GM12801 (cell line): ENCODE results near the gene FNDC5.

Source experiments
- TF ChIP-seq, protein P1 (sequence below): IDR thresholded peaks from one replicate; pipeline ENCODE4 v1.5.1; 2011; ENCODE audit warnings: control low read depth; ENCODE audit not compliant: insufficient read length; ENCODE audit errors: extremely low read depth

Gene FNDC5

GRCh38 chr1:32889731-32890278 lies 19.1 kb upstream of the FNDC5 start:
- TF ChIP-seq, protein P1, sequence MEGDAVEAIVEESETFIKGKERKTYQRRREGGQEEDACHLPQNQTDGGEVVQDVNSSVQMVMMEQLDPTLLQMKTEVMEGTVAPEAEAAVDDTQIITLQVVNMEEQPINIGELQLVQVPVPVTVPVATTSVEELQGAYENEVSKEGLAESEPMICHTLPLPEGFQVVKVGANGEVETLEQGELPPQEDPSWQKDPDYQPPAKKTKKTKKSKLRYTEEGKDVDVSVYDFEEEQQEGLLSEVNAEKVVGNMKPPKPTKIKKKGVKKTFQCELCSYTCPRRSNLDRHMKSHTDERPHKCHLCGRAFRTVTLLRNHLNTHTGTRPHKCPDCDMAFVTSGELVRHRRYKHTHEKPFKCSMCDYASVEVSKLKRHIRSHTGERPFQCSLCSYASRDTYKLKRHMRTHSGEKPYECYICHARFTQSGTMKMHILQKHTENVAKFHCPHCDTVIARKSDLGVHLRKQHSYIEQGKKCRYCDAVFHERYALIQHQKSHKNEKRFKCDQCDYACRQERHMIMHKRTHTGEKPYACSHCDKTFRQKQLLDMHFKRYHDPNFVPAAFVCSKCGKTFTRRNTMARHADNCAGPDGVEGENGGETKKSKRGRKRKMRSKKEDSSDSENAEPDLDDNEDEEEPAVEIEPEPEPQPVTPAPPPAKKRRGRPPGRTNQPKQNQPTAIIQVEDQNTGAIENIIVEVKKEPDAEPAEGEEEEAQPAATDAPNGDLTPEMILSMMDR = no peak

GRCh38 chr1:32888677-32889420 lies 18.1 kb upstream of the FNDC5 start:
- TF ChIP-seq, protein P1 = no peak

GRCh38 chr1:32888134-32888533 lies 17.4 kb upstream of the FNDC5 start:
- TF ChIP-seq, protein P1 = no peak

DNA sequence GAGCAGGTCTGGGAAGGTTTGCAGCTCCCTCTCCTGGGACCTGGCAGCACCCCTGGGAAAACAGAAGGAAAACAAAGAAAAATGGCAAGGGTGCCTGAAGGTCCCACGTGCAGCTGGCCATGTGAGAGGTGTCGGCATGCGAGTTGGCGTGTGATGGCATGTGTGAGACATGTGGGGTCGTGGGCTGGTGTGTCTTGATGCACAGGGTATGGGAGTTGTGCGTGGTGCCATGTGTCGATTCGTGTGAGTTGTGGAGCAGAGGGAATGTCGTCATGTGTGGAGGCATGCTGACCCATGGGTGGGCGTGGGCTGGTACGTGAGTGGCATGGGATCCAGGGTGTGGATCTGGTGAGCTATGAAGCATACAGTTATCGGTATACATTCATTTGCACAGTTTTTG lies 16.9 kb upstream of the FNDC5 start:
- TF ChIP-seq, protein P1 = no peak

DNA sequence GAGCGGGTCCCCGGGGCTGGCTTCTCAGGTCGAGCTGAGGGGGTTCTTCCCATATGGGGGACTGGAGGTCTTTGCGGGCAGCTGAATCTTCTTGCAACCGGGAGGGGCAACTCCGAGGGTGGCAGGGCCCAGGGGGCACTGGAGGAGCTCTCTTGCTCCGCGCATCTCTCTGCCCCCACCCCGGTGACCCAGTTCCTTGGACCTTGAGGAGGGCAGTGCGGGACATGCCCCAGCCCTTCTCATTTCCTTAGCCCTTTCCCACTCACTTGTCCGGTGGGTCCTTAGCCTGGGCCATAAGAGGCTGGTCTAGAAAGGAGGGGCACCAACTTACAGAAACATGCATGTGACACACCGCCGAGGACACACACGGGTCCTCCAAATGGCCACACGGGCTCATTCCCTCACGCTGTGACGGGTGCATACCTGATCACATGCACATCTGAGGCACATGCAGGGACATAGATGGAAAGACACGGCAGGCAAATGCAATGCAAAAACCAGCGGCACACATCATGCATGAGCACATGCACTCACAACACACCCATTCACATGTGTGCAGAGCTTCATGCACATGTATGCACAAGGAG lies 16.2 kb upstream of the FNDC5 start:
- TF ChIP-seq, protein P1 = no peak

- TF ChIP-seq, protein P1 = no peak
Measured at GRCh38 chr1:32886004-32886827, 15.5 kb upstream of the FNDC5 start, which contains the start of gene HPCA. Gene HPCA, plus strand, starts transcription at chr1:32886491. Its CDS starts 2,408 bp downstream, at chr1:32888899.

DNA sequence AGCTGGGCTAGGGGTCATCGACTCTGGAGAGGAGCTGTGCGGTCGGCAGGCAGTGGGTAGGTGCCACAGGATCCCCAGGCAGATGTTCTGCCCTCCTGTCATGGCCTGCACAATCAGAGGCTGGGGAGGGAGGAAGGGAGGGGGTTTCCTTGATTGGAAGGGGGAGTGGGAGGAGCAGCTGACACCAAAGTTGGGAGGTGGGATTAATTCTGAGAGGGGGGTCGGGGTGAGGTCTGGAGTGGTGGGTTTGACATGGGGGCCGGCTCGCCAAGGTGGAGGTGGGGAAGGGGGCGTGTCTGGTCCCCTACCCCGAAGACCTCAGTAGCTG lies 14.9 kb upstream of the FNDC5 start:
- TF ChIP-seq, protein P1 = no peak
